DOHH2 (cell line): Measurements from ENCODE around the gene ANG.
A peak's percentile ranks its signal among the peaks of the same experiment; 100 is the strongest.

ENCODE experiments used
- H3F3A ChIP-seq: fragments of 200-600 bp; sonication (generic), shearing (Covaris generic); 2 replicates; pipeline ENCODE4 v1.6.0; 2016; ENCODE audit warnings: antibody characterized with exemption, mild to moderate bottlenecking; ENCODE audit not compliant: control insufficient read depth, insufficient read depth
- H3K27ac ChIP-seq: fragments of 200-600 bp; sonication (generic); 2 replicates; pipeline ENCODE4 v1.5.1; 2014; ENCODE audit warnings: low read depth, mild to moderate bottlenecking, low read length, moderate library complexity
- H3K27me3 ChIP-seq: fragments of 200-600 bp; sonication (generic); 2 replicates; pipeline ENCODE4 v1.6.1; 2014; ENCODE audit warnings: mild to moderate bottlenecking, low read length, mixed read lengths; ENCODE audit not compliant: control insufficient read depth
- H3K36me3 ChIP-seq: fragments of 200-600 bp; sonication (generic); 2 replicates; pipeline ENCODE4 v1.6.1; 2014; ENCODE audit warnings: mild to moderate bottlenecking, low read length, moderate library complexity, mixed read lengths; ENCODE audit not compliant: control insufficient read depth
- H3K4me1 ChIP-seq: fragments of 200-600 bp; sonication (generic); 2 replicates; pipeline ENCODE4 v1.6.1; 2014; ENCODE audit warnings: mild to moderate bottlenecking, low read length, mixed read lengths; ENCODE audit not compliant: control insufficient read depth
- H3K4me2 ChIP-seq: fragments of 200-600 bp; sonication (generic); 2 replicates; pipeline ENCODE4 v1.6.0; 2014; ENCODE audit warnings: mild to moderate bottlenecking, low read length, moderate library complexity
- H3K4me3 ChIP-seq: fragments of 200-600 bp; sonication (generic); 2 replicates; pipeline ENCODE4 v1.5.1; 2014; ENCODE audit warnings: mild to moderate bottlenecking, low read length, mixed read lengths
- H3K79me2 ChIP-seq: fragments of 200-600 bp; sonication (generic); 2 replicates; pipeline ENCODE4 v1.6.1; 2014; ENCODE audit warnings: mild to moderate bottlenecking, low read length, mixed read lengths; ENCODE audit not compliant: control insufficient read depth
- H3K9me2 ChIP-seq: fragments of 200-600 bp; sonication (generic); replicated peaks from 2 replicates; pipeline ENCODE4 v1.6.1; 2014; ENCODE audit warnings: mild to moderate bottlenecking, low read length, mixed read lengths; ENCODE audit not compliant: control insufficient read depth
- H3K9me3 ChIP-seq: fragments of 200-600 bp; sonication (generic); 2 replicates; pipeline ENCODE4 v1.6.1; 2014; ENCODE audit warnings: antibody characterized with exemption, low read length, mixed read lengths; ENCODE audit not compliant: control insufficient read depth, insufficient read depth
- H4K20me1 ChIP-seq: fragments of 200-600 bp; sonication (generic); 2 replicates; pipeline ENCODE4 v1.6.0; 2014; ENCODE audit warnings: low read depth, mild to moderate bottlenecking, antibody characterized with exemption, low read length, moderate library complexity; ENCODE audit not compliant: control insufficient read depth, insufficient read depth
- EZH2phosphoT487 ChIP-seq: fragments of 200-600 bp; sonication (generic); IDR thresholded peaks from 2 replicates; pipeline ENCODE4 v1.6.1; 2017; ENCODE audit warnings: borderline replicate concordance, mild to moderate bottlenecking, antibody characterized with exemption, low read length, moderate library complexity, mixed read lengths
- TF ChIP-seq, protein P1 (sequence below): fragments of 200-600 bp; sonication (generic); IDR thresholded peaks from one replicate; pipeline ENCODE4 v1.5.1; 2014; ENCODE audit warnings: antibody characterized with exemption, mild to moderate bottlenecking, low read depth, low read length; ENCODE audit not compliant: poor library complexity, severe bottlenecking

ANG gene

DNA sequence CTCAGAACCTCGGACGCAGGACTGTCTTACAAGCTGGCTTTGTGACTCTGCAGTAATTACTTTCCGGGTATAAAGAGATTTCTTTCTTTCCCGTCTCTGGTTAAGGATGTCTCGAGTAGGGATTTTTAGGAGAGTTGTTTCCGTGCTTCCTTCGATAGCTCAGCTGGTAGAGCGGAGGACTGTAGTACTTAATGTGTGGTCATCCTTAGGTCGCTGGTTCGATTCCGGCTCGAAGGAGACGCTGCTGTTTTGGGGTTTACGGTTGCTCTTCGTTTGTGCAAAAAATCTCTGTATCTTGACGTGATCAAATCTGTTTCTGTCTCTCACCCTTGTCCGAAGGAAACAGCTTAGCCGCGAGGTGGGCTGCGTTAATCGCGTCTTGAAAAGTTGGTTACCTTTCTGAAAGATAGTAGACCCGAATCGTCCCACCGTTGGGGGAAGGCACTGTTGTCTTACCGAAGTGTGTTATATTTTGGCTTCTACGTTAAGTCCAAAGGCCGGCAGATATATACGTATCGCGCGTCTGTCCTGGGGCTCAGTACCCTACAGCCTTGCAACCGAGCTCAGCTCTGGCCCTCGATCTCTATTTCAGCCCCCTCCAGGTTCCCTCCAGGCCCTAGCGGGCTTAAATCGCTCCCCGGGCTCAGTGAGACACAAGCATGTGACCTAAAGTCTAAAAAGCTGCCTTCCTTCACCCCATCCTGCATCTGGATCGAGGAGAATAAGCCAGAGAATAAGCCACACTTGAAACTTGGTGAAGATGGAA lies 5.3 kb upstream of the ANG start:
- Histone ChIP-seq H3K4me3 (peak overlapping the region; percentile 96), H3K9me3 (no peaks in the 10 kb centered on the region), H4K20me1 (no peaks in the 10 kb centered on the region), H3K4me1 (peaks cover 44% of the 10 kb centered on the region), H3K36me3 (no peaks in the 10 kb centered on the region), H3K79me2 (no peaks in the 10 kb centered on the region), H3K4me2 (peak overlapping the region; percentile 95), H3F3A (peaks cover 31% of the 10 kb centered on the region), H3K27ac (peak overlapping the region; percentile 76), H3K9me2 (no peaks in the 10 kb centered on the region), H3K27me3 (no peaks in the 10 kb centered on the region; the same call in 1 of the 2 replicates)
- TF ChIP-seq EZH2phosphoT487, result no peak
- TF ChIP-seq, protein P1, sequence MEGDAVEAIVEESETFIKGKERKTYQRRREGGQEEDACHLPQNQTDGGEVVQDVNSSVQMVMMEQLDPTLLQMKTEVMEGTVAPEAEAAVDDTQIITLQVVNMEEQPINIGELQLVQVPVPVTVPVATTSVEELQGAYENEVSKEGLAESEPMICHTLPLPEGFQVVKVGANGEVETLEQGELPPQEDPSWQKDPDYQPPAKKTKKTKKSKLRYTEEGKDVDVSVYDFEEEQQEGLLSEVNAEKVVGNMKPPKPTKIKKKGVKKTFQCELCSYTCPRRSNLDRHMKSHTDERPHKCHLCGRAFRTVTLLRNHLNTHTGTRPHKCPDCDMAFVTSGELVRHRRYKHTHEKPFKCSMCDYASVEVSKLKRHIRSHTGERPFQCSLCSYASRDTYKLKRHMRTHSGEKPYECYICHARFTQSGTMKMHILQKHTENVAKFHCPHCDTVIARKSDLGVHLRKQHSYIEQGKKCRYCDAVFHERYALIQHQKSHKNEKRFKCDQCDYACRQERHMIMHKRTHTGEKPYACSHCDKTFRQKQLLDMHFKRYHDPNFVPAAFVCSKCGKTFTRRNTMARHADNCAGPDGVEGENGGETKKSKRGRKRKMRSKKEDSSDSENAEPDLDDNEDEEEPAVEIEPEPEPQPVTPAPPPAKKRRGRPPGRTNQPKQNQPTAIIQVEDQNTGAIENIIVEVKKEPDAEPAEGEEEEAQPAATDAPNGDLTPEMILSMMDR, result no peak

DNA sequence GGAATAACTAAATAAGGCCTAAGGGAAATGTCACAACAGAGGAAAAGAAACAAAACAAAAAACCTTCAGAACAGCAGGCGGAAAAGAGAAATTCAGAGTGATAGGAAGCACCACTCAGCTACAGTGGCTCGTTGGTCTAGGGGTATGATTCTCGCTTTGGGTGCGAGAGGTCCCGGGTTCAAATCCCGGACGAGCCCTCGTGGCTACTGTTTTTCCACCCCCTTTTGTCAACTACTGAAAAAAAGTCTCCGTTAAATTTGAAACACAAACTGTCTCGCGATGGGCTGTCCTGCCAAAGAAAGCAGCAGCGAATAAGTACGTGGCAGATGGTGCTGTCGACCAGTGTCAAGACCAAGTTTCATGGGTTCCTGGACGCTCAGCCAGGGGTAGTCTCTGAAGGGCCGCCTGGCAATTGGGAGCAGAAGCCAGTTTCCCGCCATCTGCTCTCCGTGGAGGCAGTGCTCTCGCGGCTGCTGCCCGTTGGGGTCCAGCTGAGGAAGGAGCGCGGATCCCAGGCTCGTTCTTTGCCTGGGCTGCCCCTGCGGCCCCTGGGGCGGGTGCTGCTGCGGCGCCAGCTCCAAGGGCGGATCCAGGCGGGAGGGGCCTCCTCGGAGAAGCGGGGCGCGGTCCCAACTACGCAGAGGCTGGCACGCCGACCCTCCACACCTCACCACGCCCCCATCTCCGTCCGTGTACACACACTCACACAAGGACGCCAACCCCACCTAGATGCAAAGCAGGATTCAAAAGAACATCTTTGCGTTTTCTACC lies 4.5 kb upstream of the ANG start, which contains the start of gene RNASE4:
Gene RNASE4 (plus strand): TSS at position 670 of the 771 bp plus-strand sequence. CDS start 14,812 bp downstream, outside the sequence.
- TF ChIP-seq, protein P1, result no peak
- no peak for TF ChIP-seq EZH2phosphoT487

DNA sequence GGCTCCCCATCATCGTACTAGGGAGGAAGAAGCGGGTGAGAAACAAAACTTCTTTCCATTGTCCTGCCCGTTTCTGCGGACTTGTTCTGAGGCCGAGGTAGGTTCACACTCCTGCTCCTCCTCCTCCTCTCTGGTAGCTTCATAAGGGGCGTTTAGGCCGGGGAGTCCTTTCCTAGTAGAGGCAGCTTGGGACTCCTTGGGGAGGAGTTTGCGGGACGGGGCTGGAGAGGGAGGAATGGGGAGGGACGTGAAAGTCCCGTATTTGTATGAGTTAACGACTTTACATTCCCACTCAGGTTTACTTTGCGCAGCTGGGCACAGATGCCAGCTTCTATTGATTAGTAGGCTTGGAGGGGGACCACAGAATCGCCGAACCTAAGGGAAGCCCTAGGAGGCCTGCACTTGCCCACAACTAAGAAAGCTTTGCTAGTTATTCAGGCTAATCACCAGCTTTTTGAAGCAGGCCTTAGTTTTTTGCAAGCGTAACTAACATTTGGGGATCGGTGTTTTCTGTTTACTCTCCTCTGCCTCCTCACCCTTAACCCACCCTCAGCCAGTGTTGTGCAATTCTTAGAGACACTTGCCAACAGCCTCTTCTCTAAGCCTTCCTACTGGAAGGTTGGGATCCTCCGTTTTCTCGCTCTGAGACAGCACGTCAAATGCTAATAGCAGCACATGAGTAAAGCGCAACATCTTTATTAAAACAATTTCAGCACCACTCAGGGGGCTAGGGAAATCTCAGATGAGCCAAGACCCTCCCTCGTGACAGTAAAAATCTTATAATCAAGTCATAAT lies 3.7 kb upstream of the ANG start:
- H3K4me3 ChIP-seq, result peak overlapping the region; percentile 96
- H3K79me2 ChIP-seq, result no peaks in the 10 kb centered on the region
- no peaks in the 10 kb centered on the region for H3K9me2 ChIP-seq
- peaks cover 40% of the 10 kb centered on the region for H3K4me1 ChIP-seq
- H3K27me3 ChIP-seq, result no peaks in the 10 kb centered on the region; the same call in 1 of the 2 replicates
- H3K27ac ChIP-seq, result no peak overlapping the region
- peaks cover 31% of the 10 kb centered on the region for H3F3A ChIP-seq
- no peaks in the 10 kb centered on the region for H3K36me3 ChIP-seq
- TF ChIP-seq EZH2phosphoT487, result no peak
- TF ChIP-seq, protein P1, result no peak
- no peaks in the 10 kb centered on the region for H3K9me3 ChIP-seq
- peak overlapping the region; percentile 95 for H3K4me2 ChIP-seq
- H4K20me1 ChIP-seq, result no peaks in the 10 kb centered on the region

More for the DNA sequence above, 4.5 kb upstream of the ANG start, which contains the start of gene RNASE4:
- peak within 1 kb of the TSS; percentile 95 for H3K4me2 ChIP-seq
- no peaks in the 10 kb centered on the region for H3K9me3 ChIP-seq
- H3K27me3 ChIP-seq, result no peaks in the 10 kb centered on the region; the same call in 1 of the 2 replicates
- H3K4me3 ChIP-seq, result peak within 1 kb of the TSS; percentile 96
- H3K36me3 ChIP-seq, result no peaks in the 10 kb centered on the region
- peak within 1 kb of the TSS; percentile 76 for H3K27ac ChIP-seq
- no peaks in the 10 kb centered on the region for H3K79me2 ChIP-seq
- no peaks in the 10 kb centered on the region for H4K20me1 ChIP-seq
- H3K4me1 ChIP-seq, result peaks cover 44% of the 10 kb centered on the region
- no peaks in the 10 kb centered on the region for H3K9me2 ChIP-seq
- H3F3A ChIP-seq, result peaks cover 31% of the 10 kb centered on the region
